ENCODE data around the gene BPHL. TPM values are rescaled to one million over a fixed set of nuclear protein-coding genes. Genes with fewer than 3 reads are reported as not detected.

BPHL gene
- polyA plus RNA-seq (74.9 and 85.8 TPM in 2 replicates), polyA minus RNA-seq (34.6 and 36.8 TPM in 2 replicates)

DNA sequence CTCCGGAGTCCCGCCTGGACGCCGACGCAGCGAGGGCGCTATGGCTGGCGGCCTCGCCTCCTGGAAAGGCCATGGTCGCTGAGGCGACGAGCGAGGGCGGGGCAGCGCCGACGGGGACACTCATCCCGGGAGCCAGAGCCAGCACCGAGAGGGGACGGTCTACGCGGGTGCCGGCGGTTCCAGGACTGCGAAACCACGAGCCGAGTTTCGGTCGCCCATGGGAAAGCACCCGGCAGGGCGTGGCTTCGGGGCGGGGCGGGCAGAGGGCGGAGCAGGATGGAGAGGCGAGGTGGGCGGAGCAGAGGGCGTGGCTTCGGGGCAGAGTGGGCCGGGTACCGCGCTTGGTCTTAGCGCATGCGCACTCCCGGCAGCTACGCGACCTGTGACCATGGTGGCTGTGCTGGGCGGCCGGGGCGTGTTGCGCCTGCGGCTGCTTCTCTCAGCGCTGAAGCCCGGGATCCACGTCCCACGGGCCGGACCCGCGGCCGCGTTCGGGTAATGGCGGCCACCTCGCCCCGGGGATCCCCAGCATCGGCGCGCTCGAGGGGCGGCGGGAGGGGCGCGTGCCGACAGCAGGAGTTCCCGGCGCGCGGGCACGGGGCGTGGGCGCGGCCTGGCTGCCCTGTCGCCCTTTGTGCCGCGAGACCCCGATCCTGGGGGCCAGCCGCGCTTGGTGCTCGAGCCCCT lies at the start of gene BPHL:
BPHL (plus strand) TSS at position 359 of the 687 bp plus-strand sequence; CDS start at position 389, 30 bp downstream.
- H3K36me3 ChIP-seq (ENCODE audit: insufficient read depth, low read length), result no peaks in the 10 kb centered on the region
- H3K4me3 ChIP-seq (ENCODE audit: low read length), result peak within 1 kb of the TSS; percentile 96
- H3F3A ChIP-seq (ENCODE audit: insufficient read depth, low read length, poor library complexity, severe bottlenecking), result no peaks in the 10 kb centered on the region
- H3K9me3 ChIP-seq (ENCODE audit: low read length), result no peaks in the 10 kb centered on the region
- H3K27me3 ChIP-seq (ENCODE audit: insufficient read depth, low read depth, low read length), result no peaks in the 10 kb centered on the region
- TF ChIP-seq, protein P1, sequence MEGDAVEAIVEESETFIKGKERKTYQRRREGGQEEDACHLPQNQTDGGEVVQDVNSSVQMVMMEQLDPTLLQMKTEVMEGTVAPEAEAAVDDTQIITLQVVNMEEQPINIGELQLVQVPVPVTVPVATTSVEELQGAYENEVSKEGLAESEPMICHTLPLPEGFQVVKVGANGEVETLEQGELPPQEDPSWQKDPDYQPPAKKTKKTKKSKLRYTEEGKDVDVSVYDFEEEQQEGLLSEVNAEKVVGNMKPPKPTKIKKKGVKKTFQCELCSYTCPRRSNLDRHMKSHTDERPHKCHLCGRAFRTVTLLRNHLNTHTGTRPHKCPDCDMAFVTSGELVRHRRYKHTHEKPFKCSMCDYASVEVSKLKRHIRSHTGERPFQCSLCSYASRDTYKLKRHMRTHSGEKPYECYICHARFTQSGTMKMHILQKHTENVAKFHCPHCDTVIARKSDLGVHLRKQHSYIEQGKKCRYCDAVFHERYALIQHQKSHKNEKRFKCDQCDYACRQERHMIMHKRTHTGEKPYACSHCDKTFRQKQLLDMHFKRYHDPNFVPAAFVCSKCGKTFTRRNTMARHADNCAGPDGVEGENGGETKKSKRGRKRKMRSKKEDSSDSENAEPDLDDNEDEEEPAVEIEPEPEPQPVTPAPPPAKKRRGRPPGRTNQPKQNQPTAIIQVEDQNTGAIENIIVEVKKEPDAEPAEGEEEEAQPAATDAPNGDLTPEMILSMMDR (IDR thresholded peaks at IDR 0.05; ENCODE audit: poor library complexity, severe bottlenecking), result peak; percentile 41
- TF ChIP-seq SMC3 (conservative IDR thresholded peaks at IDR 0.05; ENCODE audit: poor library complexity) (peak; percentile 32), RAD21 (conservative IDR thresholded peaks at IDR 0.05) (no peak), EZH2 (IDR thresholded peaks at IDR 0.05; ENCODE audit: borderline replicate concordance, insufficient read depth, low read length, poor library complexity, severe bottlenecking) (no peak), EP300 (conservative IDR thresholded peaks at IDR 0.05; ENCODE audit: poor library complexity, severe bottlenecking) (peak; percentile 53), MXI1 (conservative IDR thresholded peaks at IDR 0.05; ENCODE audit: poor library complexity, severe bottlenecking) (peak; percentile 92), TAF1 (IDR thresholded peaks at IDR 0.05; ENCODE audit: low read depth) (peak; percentile 47), POLR2AphosphoS5 (IDR thresholded peaks at IDR 0.05) (peak; percentile 98)
- TF ChIP-seq, protein P2, sequence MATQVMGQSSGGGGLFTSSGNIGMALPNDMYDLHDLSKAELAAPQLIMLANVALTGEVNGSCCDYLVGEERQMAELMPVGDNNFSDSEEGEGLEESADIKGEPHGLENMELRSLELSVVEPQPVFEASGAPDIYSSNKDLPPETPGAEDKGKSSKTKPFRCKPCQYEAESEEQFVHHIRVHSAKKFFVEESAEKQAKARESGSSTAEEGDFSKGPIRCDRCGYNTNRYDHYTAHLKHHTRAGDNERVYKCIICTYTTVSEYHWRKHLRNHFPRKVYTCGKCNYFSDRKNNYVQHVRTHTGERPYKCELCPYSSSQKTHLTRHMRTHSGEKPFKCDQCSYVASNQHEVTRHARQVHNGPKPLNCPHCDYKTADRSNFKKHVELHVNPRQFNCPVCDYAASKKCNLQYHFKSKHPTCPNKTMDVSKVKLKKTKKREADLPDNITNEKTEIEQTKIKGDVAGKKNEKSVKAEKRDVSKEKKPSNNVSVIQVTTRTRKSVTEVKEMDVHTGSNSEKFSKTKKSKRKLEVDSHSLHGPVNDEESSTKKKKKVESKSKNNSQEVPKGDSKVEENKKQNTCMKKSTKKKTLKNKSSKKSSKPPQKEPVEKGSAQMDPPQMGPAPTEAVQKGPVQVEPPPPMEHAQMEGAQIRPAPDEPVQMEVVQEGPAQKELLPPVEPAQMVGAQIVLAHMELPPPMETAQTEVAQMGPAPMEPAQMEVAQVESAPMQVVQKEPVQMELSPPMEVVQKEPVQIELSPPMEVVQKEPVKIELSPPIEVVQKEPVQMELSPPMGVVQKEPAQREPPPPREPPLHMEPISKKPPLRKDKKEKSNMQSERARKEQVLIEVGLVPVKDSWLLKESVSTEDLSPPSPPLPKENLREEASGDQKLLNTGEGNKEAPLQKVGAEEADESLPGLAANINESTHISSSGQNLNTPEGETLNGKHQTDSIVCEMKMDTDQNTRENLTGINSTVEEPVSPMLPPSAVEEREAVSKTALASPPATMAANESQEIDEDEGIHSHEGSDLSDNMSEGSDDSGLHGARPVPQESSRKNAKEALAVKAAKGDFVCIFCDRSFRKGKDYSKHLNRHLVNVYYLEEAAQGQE (IDR thresholded peaks at IDR 0.05; ENCODE audit: borderline replicate concordance), result peak; percentile 50
- H3K9ac ChIP-seq (ENCODE audit: low read length), result peak within 1 kb of the TSS; percentile 96
- H3K27ac ChIP-seq (ENCODE audit: low read length), result peak within 1 kb of the TSS; percentile 93
- H3K4me2 ChIP-seq (ENCODE audit: low read length), result peak within 1 kb of the TSS; percentile 72
- peak within 1 kb of the TSS; percentile 97 for H2AFZ ChIP-seq (ENCODE audit: low read depth, low read length)
- H3K79me2 ChIP-seq (replicated peaks; ENCODE audit: insufficient read depth, low read length), result peaks cover 23% of the 10 kb centered on the region
- H4K20me1 ChIP-seq (ENCODE audit: insufficient read depth), result no peaks in the 10 kb centered on the region
- H3K9me2 ChIP-seq (ENCODE audit: insufficient read depth, low read length), result no peaks in the 10 kb centered on the region

GRCh38 chr6:3071568-3071967 lies 46.9 kb upstream of the BPHL start:
- Histone ChIP-seq H3K4me3 (ENCODE audit: low read length) (no peak overlapping the region), H3K9me3 (ENCODE audit: low read length) (no peaks in the 10 kb centered on the region), H3K36me3 (ENCODE audit: insufficient read depth, low read length) (no peaks in the 10 kb centered on the region), H3K27me3 (ENCODE audit: insufficient read depth, low read depth, low read length) (no peaks in the 10 kb centered on the region), H3K4me2 (ENCODE audit: low read length) (no peak overlapping the region), H3F3A (ENCODE audit: insufficient read depth, low read length, poor library complexity, severe bottlenecking) (no peaks in the 10 kb centered on the region), H4K20me1 (ENCODE audit: insufficient read depth) (no peaks in the 10 kb centered on the region), H3K9me2 (ENCODE audit: insufficient read depth, low read length) (no peaks in the 10 kb centered on the region), H3K79me2 (replicated peaks; ENCODE audit: insufficient read depth, low read length) (peaks cover 17% of the 10 kb centered on the region), H3K9ac (ENCODE audit: low read length) (no peak overlapping the region), H2AFZ (ENCODE audit: low read depth, low read length) (no peak overlapping the region), H3K27ac (ENCODE audit: low read length) (no peak overlapping the region)
- TF ChIP-seq, protein P1 (IDR thresholded peaks at IDR 0.05; ENCODE audit: poor library complexity, severe bottlenecking), result no peak
- TF ChIP-seq TAF1 (IDR thresholded peaks at IDR 0.05; ENCODE audit: low read depth), result no peak
- TF ChIP-seq EZH2 (IDR thresholded peaks at IDR 0.05; ENCODE audit: borderline replicate concordance, insufficient read depth, low read length, poor library complexity, severe bottlenecking), result no peak
- no peak for TF ChIP-seq EP300 (conservative IDR thresholded peaks at IDR 0.05; ENCODE audit: poor library complexity, severe bottlenecking)
- no peak for TF ChIP-seq POLR2AphosphoS5 (IDR thresholded peaks at IDR 0.05)
- TF ChIP-seq MXI1 (conservative IDR thresholded peaks at IDR 0.05; ENCODE audit: poor library complexity, severe bottlenecking), result no peak
- TF ChIP-seq SMC3 (conservative IDR thresholded peaks at IDR 0.05; ENCODE audit: poor library complexity), result no peak
- TF ChIP-seq, protein P2 (IDR thresholded peaks at IDR 0.05; ENCODE audit: borderline replicate concordance), result no peak
- TF ChIP-seq RAD21 (conservative IDR thresholded peaks at IDR 0.05), result no peak
